D721Med (cell line): ENCODE data around the gene GRPEL1.

Source experiments
- DNase-seq: peaks from one replicate; pipeline ENCODE4 v3.0.0; 2011; ENCODE audit warnings: low spot score; ENCODE audit not compliant: insufficient read length
- FAIRE-seq: peaks from 2 replicates; lab custom pipeline; 2011; peaks lifted over from hg19 to GRCh38; lab: Jason Lieb, UNC
- CTCF ChIP-seq: IDR thresholded peaks from 2 replicates; pipeline ENCODE4 v1.5.1; 2012; ENCODE audit warnings: mild to moderate bottlenecking, control low read depth; ENCODE audit not compliant: insufficient read depth; ENCODE audit errors: missing control alignments

GRPEL1 gene

DNA sequence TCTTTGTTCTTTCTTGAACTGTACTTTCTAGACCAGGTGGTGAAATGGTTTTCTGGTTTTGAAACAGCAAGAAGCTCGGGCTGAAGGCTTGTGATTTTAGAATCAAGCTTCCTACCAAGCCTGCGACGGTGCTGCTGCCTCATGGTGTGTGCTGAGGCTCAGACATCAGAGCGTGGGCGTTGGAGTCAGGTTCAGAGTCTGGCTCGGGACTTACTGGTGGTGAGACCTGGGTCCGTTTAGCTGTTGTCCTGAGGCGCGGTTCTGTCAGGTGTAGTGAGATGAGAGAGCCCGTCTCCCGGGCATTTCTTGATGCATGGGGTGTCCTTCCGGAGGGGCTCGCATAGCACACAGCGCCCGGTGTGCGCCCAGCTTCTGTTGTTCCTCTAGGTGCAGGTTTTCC lies 44.4 kb downstream of the GRPEL1 start:
- DNase-seq: no peak
- TF ChIP-seq CTCF: no peak
- no peak for FAIRE-seq

DNA sequence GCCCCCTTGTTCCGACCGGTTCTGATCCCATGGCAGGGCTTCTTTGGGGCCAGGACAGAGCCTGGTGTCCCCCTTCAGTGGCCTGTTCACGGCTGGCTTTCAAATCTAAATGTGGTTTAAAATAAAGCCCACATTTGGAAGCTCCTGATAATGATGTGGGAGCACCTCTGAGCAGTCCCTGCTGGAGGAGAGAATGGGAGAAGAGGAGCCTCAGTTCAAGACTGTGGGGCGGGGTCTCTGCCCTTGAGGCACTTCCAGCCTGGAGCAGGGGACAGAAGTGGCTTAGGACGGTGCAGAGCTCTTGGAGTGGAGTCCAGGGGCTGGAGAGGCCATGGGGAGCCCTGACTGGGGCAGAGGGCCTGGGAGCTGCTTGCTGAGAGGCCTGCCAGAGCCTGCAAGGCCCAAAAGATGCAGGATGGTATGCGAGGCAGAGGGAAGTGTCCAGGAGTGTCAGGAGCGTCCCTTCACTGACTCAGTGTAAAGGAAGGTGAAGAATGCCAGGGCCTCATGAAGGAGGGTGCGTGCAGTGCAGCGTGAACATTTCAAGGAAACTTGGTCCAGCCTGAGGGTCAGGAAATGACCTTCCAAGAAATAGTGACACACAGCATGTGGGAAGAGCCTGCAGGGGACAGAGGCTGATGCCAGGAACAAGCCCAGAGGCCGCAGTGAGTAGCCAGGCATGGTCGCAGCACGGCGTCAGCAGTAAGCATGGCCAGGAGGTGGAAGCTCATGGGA lies 45.8 kb downstream of the GRPEL1 start:
- FAIRE-seq (no peak), DNase-seq (no peak)
- no peak for TF ChIP-seq CTCF

GRCh38 chr4:7021355-7021754 lies 46.5 kb downstream of the GRPEL1 start:
- FAIRE-seq (no peak), DNase-seq (no peak)
- no peak for TF ChIP-seq CTCF

GRCh38 chr4:7020856-7021255 lies 47.0 kb downstream of the GRPEL1 start:
- TF ChIP-seq CTCF: no peak
- no peak for DNase-seq
- FAIRE-seq: no peak

DNA sequence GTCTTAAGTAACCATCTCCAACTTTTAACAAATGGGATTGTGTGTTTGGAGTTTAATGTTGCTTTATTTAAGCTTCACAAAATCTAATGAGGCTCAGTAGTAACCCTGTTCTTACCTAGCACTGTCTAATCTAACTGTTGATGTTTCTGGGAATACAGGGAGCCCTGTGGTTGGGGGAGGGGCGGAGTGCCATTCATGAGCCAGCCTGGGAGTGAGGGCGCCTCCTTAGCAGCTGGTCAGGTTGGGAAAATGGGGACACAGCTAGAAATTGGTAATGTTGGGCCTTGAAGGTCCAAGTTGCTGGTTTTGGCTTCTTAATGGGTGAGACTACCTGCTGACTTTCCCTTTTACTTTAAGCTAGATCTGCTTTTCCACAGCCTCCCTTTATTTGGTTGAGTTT lies 47.6 kb downstream of the GRPEL1 start:
- FAIRE-seq: no peak
- DNase-seq: no peak
- TF ChIP-seq CTCF: no peak

- TF ChIP-seq CTCF: no peak
- FAIRE-seq (no peak), DNase-seq (no peak)
These were observed 48.5 kb downstream of the GRPEL1 start for GRCh38 chr4:7019367-7019766.

- TF ChIP-seq CTCF: no peak
- FAIRE-seq (no peak), DNase-seq (no peak)
These were observed 49.6 kb downstream of the GRPEL1 start for GRCh38 chr4:7018281-7018680.
